ENCODE data around the gene HOXB3.

Gene HOXB3

GRCh38 chr17:48617471-48618255 is 27.6 kb upstream of the HOXB3 start:
- TF ChIP-seq ZFX (IDR thresholded peaks at IDR 0.05; ENCODE audit: borderline replicate concordance) (no peak), CTCF (IDR thresholded peaks at IDR 0.05) (no peak)
- H3K27ac ChIP-seq = peak overlapping the region; percentile 96

GRCh38 chr17:48616717-48617470 is 26.9 kb upstream of the HOXB3 start:
- TF ChIP-seq CTCF (IDR thresholded peaks at IDR 0.05) = no peak
- TF ChIP-seq ZFX (IDR thresholded peaks at IDR 0.05; ENCODE audit: borderline replicate concordance) = no peak

GRCh38 chr17:48615963-48616716 is 26.1 kb upstream of the HOXB3 start:
- peak overlapping the region; percentile 96 for H3K27ac ChIP-seq
- TF ChIP-seq CTCF (IDR thresholded peaks at IDR 0.05) (no peak), ZFX (IDR thresholded peaks at IDR 0.05; ENCODE audit: borderline replicate concordance) (no peak)

More at GRCh38 chr17:48616717-48617470, 26.9 kb upstream of the HOXB3 start:
- H3K27ac ChIP-seq = peak overlapping the region; percentile 96

- TF ChIP-seq CTCF (IDR thresholded peaks at IDR 0.05) = no peak
- TF ChIP-seq ZFX (IDR thresholded peaks at IDR 0.05; ENCODE audit: borderline replicate concordance) = no peak
- H3K27ac ChIP-seq = peak within 1 kb of the TSS; percentile 96
These were observed 25.3 kb upstream of the HOXB3 start, which contains the start of gene HOXB8 for GRCh38 chr17:48615047-48615962. TSS of gene HOXB8 (minus strand) at chr17:48615292. CDS start at chr17:48614704, 588 bp downstream.

GRCh38 chr17:48613862-48614694 is 24.0 kb upstream of the HOXB3 start:
- peak overlapping the region; percentile 96 for H3K27ac ChIP-seq
- TF ChIP-seq ZFX (IDR thresholded peaks at IDR 0.05; ENCODE audit: borderline replicate concordance) (no peak), CTCF (IDR thresholded peaks at IDR 0.05) (no peak)

All from 22Rv1 (cell line).